Breast epithelium (tissue), 3 donors: ENCODE measurements around the gene USP15.

ENCODE experiments used
- CTCF ChIP-seq, 3 donors: fragments of 450-650 bp; IDR thresholded peaks; one replicate each; pipeline ENCODE4 v1.5.1; 2016 to 2017; ENCODE audit warnings: antibody characterized with exemption in 3 of 3, mild to moderate bottlenecking in 3 of 3, moderate library complexity in 3 of 3
- POLR2A ChIP-seq: fragments of 450-650 bp; IDR thresholded peaks from one replicate; pipeline ENCODE4 v1.6.1; 2016; ENCODE audit warnings: antibody characterized with exemption, mild to moderate bottlenecking, moderate library complexity

DNA sequence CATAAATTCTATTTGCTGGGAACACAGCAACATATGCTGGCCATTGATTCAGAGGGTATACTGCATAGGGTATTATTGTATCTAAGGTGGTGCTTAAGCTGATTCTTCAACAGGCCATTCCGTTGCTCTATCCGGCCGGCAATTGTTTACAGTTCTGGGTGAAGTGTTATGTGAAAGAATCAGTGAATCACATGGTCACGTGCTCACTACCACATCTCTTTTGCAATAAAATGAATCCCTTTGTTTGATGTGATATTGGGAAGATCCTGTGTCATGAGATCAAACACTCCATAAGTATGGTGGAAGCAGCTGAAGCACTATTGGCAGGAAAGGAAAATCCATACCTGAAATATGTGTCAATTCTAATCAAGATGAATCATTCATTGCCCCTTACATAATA is 7.6 kb upstream of the USP15 start:
- TF ChIP-seq CTCF (IDR thresholded peaks at IDR 0.05) (no peak), POLR2A (no peak)
